GM12892 (cell line): ENCODE data around the gene F2RL1.

ENCODE experiments used
- POLR2A ChIP-seq: IDR thresholded peaks from 2 replicates; pipeline ENCODE4 v1.6.1; 2011; ENCODE audit warnings: low read depth, low read length, control low read depth
- POLR2AphosphoS5 ChIP-seq: IDR thresholded peaks from 2 replicates; pipeline ENCODE4 v1.6.1; 2011; ENCODE audit warnings: low read depth, low read length, control low read depth
- TAF1 ChIP-seq: IDR thresholded peaks from 2 replicates; pipeline ENCODE4 v1.6.1; 2011; ENCODE audit warnings: low read depth, mild to moderate bottlenecking, control low read depth, low read length, borderline replicate concordance

DNA sequence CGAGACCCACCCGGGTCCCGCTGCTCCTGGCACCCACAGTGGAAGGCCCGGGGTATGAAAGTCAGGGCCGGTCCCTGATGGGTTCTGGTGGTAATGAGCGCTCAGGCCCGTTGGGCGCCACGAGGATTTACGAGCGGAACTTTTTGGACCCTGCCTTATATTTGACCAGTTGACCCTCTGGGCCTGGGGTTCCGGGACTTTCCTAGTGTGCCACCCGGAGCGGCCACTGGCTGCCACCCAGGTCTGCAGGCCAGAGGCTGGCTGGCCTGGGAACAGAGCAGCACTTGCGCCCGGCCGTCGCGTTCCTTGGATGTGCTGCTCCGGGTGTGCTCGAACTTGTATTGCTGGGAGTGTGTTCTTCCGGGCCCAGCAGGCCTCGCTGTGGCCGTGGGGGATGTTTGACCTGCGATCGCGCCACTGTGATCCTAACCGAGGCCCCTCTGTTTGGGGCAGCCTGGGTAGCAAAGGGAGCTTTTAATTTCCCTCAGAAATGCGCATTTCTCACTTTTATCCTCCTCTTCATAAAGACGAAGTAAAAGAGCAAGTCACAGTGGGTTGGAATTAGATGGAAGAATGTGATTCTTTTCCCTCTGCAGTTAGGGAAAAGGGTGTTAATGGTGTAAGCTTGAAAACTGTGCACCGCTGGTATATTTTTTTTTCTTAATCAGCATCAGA is 1.2 kb downstream of the F2RL1 start:
- TF ChIP-seq POLR2A (no peak), POLR2AphosphoS5 (no peak), TAF1 (no peak)
